Cardiac fibroblast (primary cell): Measurements from ENCODE around the gene CSH2.

ENCODE experiments used
- DNase-seq, 2 donors: peaks; one replicate each; pipeline versions ENCODE4 v3.0.0 to v3.0.0-alpha.2; 2010; ENCODE audit warnings: low read depth in 2 of 2
- H3K4me3 ChIP-seq, 2 donors: replicated peaks in 1 of 2; 1 replicate in 1 of 2; 2 replicates in 1 of 2; pipeline ENCODE4 v1.5.1; 2011; ENCODE audit warnings: low read depth in 2 of 2, low read length in 2 of 2, mild to moderate bottlenecking in 2 of 2, moderate library complexity in 1 of 2
- CTCF ChIP-seq: IDR thresholded peaks from one replicate; pipeline ENCODE4 v1.5.1; 2011; ENCODE audit warnings: low read depth, mild to moderate bottlenecking, low read length, inconsistent platforms

The CSH2 gene

DNA sequence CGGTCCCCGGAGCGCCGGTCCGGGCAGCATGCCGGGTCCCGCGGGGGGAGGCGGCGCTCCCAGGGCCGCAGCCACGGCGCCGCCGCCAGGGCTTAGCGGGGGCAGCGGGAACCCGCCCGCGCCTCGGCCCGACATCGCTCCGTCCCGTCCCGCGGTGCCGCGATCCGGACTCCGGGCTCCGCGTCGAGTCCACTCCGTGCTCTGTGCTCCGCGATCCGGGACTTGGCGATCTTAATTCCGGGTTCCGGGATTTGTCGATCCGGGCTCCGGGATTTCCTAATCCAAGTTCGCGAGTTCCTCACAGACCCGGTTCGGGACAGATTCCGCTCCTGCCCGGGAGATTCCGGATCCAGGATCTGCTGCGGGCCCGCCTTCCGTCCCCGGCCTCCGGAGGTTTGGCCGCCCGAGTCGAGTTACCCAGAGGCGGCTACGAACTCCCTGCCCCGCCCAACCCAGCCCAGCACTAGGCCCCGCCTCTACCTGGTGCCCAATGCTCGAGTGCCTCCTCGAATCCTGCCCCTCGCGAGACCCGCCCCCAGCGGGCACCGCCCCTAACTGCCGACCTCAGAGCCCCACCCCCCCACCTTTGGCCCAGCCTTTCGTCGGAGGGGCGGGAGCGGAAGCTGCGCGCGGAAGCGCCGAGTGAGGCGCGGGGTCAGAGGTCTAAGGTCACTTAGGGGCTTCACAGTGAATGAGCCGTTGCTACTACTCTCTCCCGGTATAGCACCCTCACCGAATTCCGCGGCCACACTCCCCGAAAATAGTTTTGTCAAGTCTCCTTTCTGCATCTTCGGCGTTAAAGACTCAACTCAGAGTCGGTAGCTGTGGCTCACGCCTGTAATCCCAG is 30.7 kb downstream of the CSH2 start, which contains the start of gene SMARCD2:
SMARCD2 (minus strand) TSS at position 146 of the 847 bp plus-strand sequence; CDS start at position 135, 11 bp downstream.
- TF ChIP-seq CTCF, result no peak
- H3K4me3 ChIP-seq, result peak within 1 kb of the TSS; percentile 90
- peak; percentile 99 to 100 for DNase-seq

GRCh38 chr17:63842173-63842539 is 31.3 kb downstream of the CSH2 start:
- TF ChIP-seq CTCF, result no peak
- H3K4me3 ChIP-seq, result peak overlapping the region; percentile 90
- DNase-seq, result peak in 1 of 2 donors; percentile 20

DNA sequence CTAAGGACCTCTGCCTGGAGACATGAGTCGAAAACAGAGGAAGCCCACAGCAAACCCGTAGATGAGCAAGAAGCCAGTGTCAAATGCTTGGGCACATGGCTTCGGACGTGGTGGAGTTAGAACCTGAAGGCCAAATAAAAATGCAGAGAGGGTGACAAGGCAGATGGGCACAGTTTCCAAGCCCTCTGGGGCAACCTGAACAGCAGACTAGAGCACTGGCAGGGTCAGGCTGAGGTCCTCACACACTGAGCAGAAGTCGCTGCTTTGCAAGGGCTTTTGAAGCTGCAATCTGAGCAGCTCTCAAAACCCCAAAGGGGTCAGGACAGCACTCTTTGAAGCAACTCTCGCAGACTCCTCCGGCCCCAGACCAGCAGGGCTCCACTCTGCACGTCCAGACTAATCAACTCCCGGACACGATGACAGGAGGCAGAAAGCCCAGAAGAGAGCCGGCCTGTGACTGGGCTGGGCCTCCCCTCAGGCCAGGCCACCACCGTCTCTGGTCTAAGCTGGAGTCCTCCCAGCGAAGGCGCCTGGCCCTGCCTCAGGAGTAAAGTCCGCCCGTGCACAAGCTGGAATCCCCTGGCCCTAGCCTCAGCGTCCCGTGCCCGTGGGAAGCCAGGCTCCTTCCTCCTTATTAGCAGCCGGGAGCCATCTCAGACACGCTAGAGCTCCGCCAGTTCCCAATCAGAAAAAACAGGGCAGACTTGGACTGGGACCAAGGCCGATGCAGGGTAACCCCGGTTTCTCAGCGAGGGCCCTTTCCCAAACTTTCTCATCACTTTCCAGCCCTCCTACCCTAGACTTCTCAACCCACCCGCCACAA is 31.9 kb downstream of the CSH2 start:
- peak overlapping the region; percentile 90 for H3K4me3 ChIP-seq
- DNase-seq, result peak; percentile 45 to 74
- TF ChIP-seq CTCF, result no peak

- DNase-seq, result peak in 1 of 2 donors; percentile 52
- TF ChIP-seq CTCF, result no peak
- peak overlapping the region; percentile 90 for H3K4me3 ChIP-seq
Measured at GRCh38 chr17:63840591-63841349, 32.7 kb downstream of the CSH2 start.

- peak; percentile 77 to 96 for DNase-seq
- TF ChIP-seq CTCF, result no peak
Measured at GRCh38 chr17:63838631-63839171, 34.8 kb downstream of the CSH2 start.

GRCh38 chr17:63837962-63838600 is 35.4 kb downstream of the CSH2 start:
- no peak overlapping the region for H3K4me3 ChIP-seq
- no peak for TF ChIP-seq CTCF
- DNase-seq, result no peak

More at GRCh38 chr17:63838631-63839171, 34.8 kb downstream of the CSH2 start:
- no peak overlapping the region for H3K4me3 ChIP-seq
